ENCODE results near the gene ARID3C.

DNA sequence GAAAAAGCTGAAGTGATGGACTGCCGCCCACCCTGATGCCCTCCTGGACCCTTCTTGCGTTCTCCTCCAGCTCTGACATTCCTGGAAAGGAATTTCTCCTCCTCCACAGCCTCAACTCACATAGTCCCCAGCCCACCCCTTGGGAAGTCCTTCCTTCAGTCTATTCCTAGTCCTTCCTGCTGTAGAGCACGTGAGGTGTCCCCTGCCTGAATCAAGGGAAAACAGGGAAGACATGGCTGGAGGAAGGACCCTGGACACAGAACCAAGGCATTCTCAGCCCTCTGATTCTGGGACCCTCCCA is 3.7 kb downstream of the ARID3C start:
- TF ChIP-seq, protein P1, sequence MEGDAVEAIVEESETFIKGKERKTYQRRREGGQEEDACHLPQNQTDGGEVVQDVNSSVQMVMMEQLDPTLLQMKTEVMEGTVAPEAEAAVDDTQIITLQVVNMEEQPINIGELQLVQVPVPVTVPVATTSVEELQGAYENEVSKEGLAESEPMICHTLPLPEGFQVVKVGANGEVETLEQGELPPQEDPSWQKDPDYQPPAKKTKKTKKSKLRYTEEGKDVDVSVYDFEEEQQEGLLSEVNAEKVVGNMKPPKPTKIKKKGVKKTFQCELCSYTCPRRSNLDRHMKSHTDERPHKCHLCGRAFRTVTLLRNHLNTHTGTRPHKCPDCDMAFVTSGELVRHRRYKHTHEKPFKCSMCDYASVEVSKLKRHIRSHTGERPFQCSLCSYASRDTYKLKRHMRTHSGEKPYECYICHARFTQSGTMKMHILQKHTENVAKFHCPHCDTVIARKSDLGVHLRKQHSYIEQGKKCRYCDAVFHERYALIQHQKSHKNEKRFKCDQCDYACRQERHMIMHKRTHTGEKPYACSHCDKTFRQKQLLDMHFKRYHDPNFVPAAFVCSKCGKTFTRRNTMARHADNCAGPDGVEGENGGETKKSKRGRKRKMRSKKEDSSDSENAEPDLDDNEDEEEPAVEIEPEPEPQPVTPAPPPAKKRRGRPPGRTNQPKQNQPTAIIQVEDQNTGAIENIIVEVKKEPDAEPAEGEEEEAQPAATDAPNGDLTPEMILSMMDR (IDR thresholded peaks at IDR 0.05 in 2 of 3, conservative IDR thresholded peaks at IDR 0.05 in 1 of 3; ENCODE audit: borderline replicate concordance in 1 of 3, insufficient read depth in 1 of 3, low read depth in 2 of 3, low read length in 2 of 3), result no peak
- no peak for TF ChIP-seq FOSL1 (IDR thresholded peaks at IDR 0.05; ENCODE audit: low read depth)
- TF ChIP-seq EZH2phosphoT487 (IDR thresholded peaks at IDR 0.05; ENCODE audit: borderline replicate concordance), result no peak
- TF ChIP-seq EZH2 (IDR thresholded peaks at IDR 0.05), result no peak

Measured in HCT116 (cell line).